WTC11 (cell line): ENCODE measurements around the gene SOX18.

Source experiments
- CBFB ChIP-seq: sonication (generic); formaldehyde crosslinking; IDR thresholded peaks from 2 replicates; pipeline ENCODE4 v1.8.1; 2022; ENCODE audit warnings: mild to moderate bottlenecking, low read depth, missing genetic modification reagents
- CREB1 ChIP-seq: sonication (generic); formaldehyde crosslinking; IDR thresholded peaks from 2 replicates; pipeline ENCODE4 v1.8.0; 2023; ENCODE audit warnings: mild to moderate bottlenecking, missing genetic modification reagents
- MXD4 ChIP-seq: fragments of 250-450 bp; sonication (Bioruptor Pico); IDR thresholded peaks from 2 replicates; pipeline ENCODE4 v1.8.0; 2021; ENCODE audit warnings: mild to moderate bottlenecking, moderate library complexity, borderline replicate concordance
- PRDM15 ChIP-seq: sonication (generic); formaldehyde crosslinking; IDR thresholded peaks from 2 replicates; pipeline ENCODE4 v1.8.0; 2022; ENCODE audit warnings: missing genetic modification reagents

- no peak for TF ChIP-seq CBFB
- no peak for TF ChIP-seq MXD4 (CRISPR knock-in tag)
- no peak for TF ChIP-seq CREB1 (CRISPR knock-in tag)
- no peak for TF ChIP-seq PRDM15 (CRISPR knock-in tag)
Measured at GRCh38 chr20:64065974-64066343, 16.5 kb upstream of the SOX18 start.
